DMS114 treated with DMSO at 0.1 percent for 48 hours (cell line): Measurements from ENCODE around the gene IGFL1.
"Not testable (repeated sequence)": the region's sequence is repeated elsewhere in the genome, so short reads cannot be mapped to it uniquely, and the experiment has no call there.

Experiments
- DNase-seq: peaks from one replicate; lab custom pipeline; 2025; ENCODE audit not compliant: unreplicated experiment; lab: John Stamatoyannopoulos, UW

The IGFL1 gene

GRCh38 chr19:46201454-46202310, 27.9 kb upstream of the IGFL1 start:
- DNase-seq = no peak

- no peak for DNase-seq
Observed at GRCh38 chr19:46202426-46202825, 27.1 kb upstream of the IGFL1 start.

DNA sequence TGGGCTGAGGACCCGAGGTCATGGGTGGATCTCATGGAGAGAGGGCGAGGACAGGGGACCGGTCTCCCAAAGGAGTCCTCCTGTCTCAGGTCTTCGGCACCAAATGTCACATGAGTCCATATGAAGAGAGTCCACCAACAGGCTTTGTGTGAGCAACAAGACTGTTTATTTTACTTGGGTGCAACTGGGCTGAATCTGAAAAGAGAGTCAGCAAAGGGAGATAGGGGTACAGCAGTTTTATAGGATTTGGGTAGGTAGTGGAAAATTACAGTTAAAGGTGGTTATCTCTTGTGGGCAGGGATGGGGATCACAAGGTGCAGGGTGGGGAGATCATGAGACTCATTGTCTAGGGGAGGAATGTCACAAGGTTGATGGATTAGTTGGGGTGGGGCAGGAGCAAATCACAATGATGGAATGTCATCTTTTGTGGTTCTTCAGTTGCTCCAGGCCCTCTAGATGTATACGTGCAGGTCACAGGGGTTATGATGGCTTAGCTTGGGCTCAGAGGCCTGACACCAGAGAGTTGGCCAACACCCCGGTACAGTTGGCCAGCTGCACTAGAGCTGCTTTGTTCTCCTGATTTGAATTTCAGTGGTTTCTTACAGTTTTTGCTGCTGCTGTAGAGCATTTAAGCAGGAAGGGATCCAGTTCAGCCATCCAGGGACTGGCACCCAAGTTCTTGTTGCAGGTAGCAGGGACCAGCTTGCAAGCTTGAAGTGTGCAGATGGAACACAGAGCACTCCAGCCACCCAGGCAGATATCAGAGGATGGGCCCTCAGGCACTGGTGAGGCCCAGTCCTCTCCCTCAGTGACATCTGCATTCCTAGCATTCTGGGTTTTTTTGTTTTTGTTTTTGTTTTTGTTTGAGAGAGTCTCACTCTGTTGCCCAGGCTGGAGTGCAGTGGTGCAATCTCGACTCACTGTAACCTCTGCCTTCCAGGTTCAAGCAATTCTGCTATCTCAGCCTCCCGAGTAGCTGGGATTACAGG, 26.4 kb upstream of the IGFL1 start:
- no peak for DNase-seq

DNA sequence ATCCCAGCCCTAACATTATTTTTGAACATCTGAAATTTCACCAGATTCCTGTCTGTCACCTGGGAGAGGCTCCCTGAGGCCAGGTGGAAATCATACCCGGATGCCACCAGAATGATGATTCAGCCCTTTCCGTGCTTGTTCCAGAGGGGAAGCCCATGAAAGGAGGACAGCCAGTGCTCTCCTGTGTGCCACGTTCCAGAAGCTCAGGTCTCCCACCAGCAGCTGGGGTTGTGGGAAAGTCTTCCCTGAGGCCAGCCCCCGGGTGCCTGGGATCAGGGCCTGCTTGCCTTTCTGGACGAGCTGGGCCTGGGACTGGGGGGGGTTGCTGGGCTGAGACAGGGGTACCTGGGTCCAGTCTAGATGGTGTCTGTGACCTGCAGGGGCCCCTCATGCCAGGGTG, 25.5 kb upstream of the IGFL1 start:
- no peak for DNase-seq

GRCh38 chr19:46205183-46205984, 24.2 kb upstream of the IGFL1 start:
- no peak for DNase-seq

DNA sequence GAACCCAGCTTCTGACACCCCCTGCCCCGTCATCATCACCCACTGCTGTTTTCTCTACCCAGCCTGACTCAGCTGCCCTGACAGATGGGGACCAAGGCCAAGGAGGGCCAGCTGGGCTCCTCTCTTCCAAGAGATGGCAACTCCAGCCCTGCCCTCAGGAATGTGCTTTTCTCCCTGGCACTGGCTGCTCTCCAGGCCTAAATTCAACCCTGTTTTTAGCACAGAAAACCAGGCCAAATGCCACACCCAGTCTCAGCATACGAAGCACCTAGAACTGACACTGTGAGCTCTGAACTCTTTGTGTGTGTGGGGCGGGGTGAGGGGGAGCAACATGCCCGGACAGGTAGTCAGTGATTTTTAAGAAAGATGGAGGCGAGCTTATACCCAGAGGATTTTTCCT, 23.4 kb upstream of the IGFL1 start:
- no peak for DNase-seq

DNA sequence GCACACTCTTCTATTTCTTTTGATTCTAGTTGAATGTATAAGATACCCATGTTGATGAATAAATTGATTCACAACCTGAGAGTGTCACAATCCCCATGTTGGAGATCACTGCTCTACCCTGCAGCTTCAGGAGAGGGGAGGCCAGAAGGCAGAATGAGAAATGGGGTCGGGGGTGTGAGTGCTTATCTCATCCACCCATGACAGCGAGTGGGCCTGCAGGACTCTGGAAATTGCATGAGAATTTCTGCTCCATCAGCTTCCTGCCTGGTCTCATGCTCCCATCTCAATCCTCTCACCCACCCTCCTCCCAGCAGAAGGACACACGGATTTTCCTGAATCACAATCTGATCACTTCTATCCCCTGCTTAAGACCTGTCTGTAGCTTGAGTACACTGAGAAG, 22.9 kb upstream of the IGFL1 start:
- no peak for DNase-seq

- DNase-seq = not testable (repeated sequence)
Observed at GRCh38 chr19:46207858-46208257, 21.7 kb upstream of the IGFL1 start.

DNA sequence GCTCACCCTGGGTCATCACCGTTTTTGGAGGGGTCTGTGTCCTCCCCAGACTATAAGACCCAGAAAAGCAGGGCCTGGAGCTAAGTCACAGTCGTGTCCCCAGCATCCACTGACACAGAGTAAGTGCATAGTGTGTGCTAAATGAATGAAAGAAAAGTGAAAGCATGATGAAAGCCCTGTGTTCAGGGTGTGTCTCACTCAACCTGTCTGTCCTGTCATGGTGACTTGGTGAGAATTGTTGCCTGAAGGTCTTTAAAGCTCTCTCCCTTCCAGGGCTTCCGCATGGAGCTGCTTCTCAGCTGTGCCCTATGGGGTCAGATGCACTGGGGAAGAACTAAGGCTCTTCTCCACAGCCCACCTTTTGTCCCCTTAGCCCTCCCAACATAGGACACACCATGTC, 20.5 kb upstream of the IGFL1 start:
- DNase-seq = no peak

GRCh38 chr19:46209472-46209871, 20.1 kb upstream of the IGFL1 start:
- DNase-seq = no peak

GRCh38 chr19:46210669-46211068, 18.9 kb upstream of the IGFL1 start:
- DNase-seq = no peak

DNA sequence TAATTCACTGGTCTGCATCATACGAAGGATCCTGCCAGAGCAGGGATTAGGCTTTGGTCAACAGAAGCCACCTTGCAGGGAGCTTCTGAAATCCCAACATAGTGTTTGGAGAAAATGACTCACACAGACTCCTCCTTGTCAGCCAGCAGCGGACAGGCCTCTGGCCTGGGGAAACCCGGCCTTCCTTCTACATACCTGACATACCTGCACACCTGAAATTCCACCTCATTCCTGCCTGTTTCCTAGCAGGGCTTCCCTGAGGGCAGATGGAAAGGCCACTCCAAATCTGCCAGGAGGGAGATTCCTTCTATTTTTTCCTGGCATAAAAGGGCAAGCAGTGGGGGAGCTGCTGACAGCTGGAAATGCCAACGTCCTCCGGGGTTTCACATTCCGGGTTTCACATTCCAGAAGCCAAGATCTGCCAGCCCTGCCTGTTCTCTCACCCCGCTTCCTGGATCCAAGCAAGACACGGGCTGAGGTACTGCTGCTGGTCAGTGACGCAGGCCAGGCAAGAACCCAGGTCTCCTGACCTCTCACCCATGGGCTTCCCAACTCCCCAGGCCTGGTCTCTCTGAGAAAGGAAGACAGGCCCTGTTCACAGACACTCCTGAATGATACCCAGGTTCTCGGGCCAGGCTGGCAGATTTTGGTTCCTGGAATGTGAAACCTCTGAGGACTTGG, 18.2 kb upstream of the IGFL1 start:
- DNase-seq = no peak

DNA sequence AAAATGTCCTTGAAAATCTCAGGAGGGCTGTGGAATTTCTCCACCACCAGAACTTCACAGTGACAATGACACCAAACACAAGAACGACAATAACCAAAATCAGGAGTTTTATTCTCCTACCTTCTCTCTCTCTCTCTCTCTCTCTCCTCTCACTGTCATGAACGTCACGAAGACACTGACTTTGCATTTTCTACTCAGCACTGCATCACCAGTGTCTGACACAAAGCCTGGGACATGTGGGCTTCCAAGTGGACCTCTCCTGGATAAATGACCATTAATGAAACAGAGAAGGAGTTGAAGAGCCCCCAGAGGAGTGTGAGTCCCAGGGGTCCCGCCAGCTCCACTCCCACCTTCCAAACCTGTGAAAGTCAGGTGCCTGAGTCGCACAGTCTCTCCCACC, 16.9 kb upstream of the IGFL1 start:
- DNase-seq = not testable (repeated sequence)

- no peak for DNase-seq
Observed at GRCh38 chr19:46213156-46213555, 16.4 kb upstream of the IGFL1 start.

- no peak for DNase-seq
Observed at GRCh38 chr19:46213806-46214205, 15.7 kb upstream of the IGFL1 start.

DNA sequence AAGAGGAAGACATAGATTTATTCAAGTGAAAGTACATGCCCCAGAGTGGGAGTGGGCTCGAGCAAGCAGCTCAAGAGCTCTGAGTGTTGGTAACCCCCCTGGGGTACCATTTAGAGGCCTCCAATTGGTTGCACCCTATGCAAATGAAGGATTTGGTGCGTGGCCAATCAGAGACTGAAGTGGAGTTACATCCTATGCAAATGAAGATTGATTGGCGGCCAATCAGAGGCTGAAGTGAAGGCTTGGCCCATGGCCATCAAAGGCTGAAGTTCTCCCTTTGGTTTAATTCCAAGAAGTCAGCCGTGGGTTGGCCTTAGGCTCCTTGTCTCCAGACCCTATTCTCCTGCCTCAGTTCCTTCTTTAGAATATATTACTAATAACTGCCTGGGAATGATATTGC, 12.9 kb upstream of the IGFL1 start:
- no peak for DNase-seq

- DNase-seq = no peak
Observed at GRCh38 chr19:46217476-46217875, 12.1 kb upstream of the IGFL1 start.

DNA sequence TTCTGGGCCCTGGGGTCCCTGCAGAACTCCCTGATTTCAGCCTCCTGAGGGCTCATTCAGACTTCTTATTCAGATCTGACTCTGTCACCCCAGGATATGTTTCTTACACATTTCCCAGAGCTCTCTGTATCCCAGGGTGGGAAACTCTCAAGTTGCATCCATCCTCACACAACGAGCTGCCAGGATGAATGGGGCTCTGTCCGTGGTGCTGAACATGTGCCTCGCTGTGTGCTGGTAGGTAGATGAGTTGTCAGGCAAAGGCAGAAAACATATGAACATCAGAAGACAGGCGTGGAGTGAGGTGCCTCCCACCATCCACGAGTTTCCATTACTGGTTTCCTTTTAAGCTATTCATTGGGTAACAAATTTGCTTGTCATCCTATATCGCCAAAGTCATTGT, 11.4 kb upstream of the IGFL1 start:
- DNase-seq = no peak

DNA sequence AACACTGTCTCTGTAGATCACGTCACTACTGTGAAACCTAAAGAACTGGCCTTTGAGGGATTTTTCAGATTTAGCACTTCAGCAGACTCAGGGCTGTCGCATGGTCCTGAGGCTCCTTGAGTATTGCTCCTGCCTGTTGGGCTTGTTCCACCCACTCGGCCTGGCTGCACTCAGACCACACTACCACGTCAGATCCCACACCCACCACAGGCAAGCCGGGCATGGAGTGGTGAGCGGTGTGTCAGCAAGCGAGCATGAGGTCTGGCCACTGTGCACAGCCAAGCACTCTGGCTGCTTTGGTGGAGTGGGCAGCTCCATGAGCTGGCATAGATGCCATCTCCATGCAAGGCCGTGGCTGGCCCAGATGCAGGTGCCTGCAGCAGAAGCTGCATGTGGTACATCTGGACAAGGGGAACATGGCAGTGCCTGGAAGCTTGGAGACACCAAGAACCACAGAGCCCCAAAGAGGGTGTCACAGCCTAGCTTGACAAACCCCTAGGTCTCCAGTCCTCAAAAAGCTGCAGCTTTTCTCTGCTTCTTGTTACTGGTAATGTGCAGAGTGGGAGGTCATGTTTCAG, 9.4 kb upstream of the IGFL1 start:
- no peak for DNase-seq

- no peak for DNase-seq
Observed at GRCh38 chr19:46221152-46221551, 8.4 kb upstream of the IGFL1 start.
